Ascending aorta (tissue), 2 donors: Measurements from ENCODE around the gene TSPAN12. TPM values are rescaled to one million over a fixed set of nuclear protein-coding genes. Genes with fewer than 3 reads are reported as not detected.
"Not testable (repeated sequence)": the region's sequence is repeated elsewhere in the genome, so short reads cannot be mapped to it uniquely, and the experiment has no call there.

Experiments
- DNase-seq, 2 donors: peaks; one replicate each; pipeline ENCODE4 v3.0.0-alpha.2; 2019; ENCODE audit warnings: low spot score in 2 of 2
- H3K27ac ChIP-seq, 2 donors: fragments of 200-600 bp; sonication (generic); one replicate each; pipeline ENCODE4 v1.5.1; 2016 to 2017; ENCODE audit warnings: mild to moderate bottlenecking in 1 of 2
- H3K27me3 ChIP-seq: fragments of 200-600 bp; sonication (generic); one replicate; pipeline ENCODE4 v1.5.1; 2017
- H3K36me3 ChIP-seq, 2 donors: fragments of 200-600 bp; sonication (generic); one replicate each; pipeline ENCODE4 v1.5.1; 2016
- H3K4me1 ChIP-seq, 2 donors: fragments of 200-600 bp; sonication (generic); one replicate each; pipeline ENCODE4 v1.5.1; 2016 to 2017; ENCODE audit warnings: mild to moderate bottlenecking in 1 of 2
- H3K4me3 ChIP-seq, 2 donors: fragments of 200-600 bp; sonication (generic); one replicate each; pipeline ENCODE4 v1.5.1; 2016 to 2017; ENCODE audit warnings: mild to moderate bottlenecking in 1 of 2
- H3K9me3 ChIP-seq, 2 donors: fragments of 200-600 bp; sonication (generic); one replicate each; pipeline ENCODE4 v1.5.1; 2016
- intact Hi-C: fragments of 100-400 bp; cut with DNase I; formaldehyde crosslinking; loops from one replicate; pipeline ENCODE4 v1.15.1; 2023
- total RNA-seq: library from RNA; depleted of rRNA; stranded (reverse); fragments of >200 nt; gene quantifications from one replicate; pipeline ENCODE4 v1.1.0, GENCODE V29; 2016
- TF ChIP-seq, protein P1 (sequence below), 3 experiments: fragments of 200-600 bp in 2 of 3; fragments of 450-650 bp in 1 of 3; sonication (generic) in 2 of 3; IDR thresholded peaks; one replicate each; pipeline ENCODE4 v1.5.1; 2016 to 2019; ENCODE audit warnings: antibody characterized with exemption in 3 of 3, mild to moderate bottlenecking in 1 of 3, moderate library complexity in 1 of 3

Gene TSPAN12, protein sequence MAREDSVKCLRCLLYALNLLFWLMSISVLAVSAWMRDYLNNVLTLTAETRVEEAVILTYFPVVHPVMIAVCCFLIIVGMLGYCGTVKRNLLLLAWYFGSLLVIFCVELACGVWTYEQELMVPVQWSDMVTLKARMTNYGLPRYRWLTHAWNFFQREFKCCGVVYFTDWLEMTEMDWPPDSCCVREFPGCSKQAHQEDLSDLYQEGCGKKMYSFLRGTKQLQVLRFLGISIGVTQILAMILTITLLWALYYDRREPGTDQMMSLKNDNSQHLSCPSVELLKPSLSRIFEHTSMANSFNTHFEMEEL
- 28.9 TPM for total RNA-seq

GRCh38 chr7:120857588-120858573 is at the start of gene TSPAN12:
Gene TSPAN12, minus strand, starts transcription at chr7:120858144. Its CDS starts 1,381 bp downstream, at chr7:120856763.
- TF ChIP-seq, protein P1, sequence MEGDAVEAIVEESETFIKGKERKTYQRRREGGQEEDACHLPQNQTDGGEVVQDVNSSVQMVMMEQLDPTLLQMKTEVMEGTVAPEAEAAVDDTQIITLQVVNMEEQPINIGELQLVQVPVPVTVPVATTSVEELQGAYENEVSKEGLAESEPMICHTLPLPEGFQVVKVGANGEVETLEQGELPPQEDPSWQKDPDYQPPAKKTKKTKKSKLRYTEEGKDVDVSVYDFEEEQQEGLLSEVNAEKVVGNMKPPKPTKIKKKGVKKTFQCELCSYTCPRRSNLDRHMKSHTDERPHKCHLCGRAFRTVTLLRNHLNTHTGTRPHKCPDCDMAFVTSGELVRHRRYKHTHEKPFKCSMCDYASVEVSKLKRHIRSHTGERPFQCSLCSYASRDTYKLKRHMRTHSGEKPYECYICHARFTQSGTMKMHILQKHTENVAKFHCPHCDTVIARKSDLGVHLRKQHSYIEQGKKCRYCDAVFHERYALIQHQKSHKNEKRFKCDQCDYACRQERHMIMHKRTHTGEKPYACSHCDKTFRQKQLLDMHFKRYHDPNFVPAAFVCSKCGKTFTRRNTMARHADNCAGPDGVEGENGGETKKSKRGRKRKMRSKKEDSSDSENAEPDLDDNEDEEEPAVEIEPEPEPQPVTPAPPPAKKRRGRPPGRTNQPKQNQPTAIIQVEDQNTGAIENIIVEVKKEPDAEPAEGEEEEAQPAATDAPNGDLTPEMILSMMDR (IDR thresholded peaks at IDR 0.05) = peak; percentile 60 to 89 (median 70)
- no peaks in the 10 kb centered on the region for H3K9me3 ChIP-seq
- H3K27me3 ChIP-seq = no peaks in the 10 kb centered on the region
- intact Hi-C loops = loop anchor here (1.0 to 5.0 kb wide), 5 partner anchors 51 to 539 kb away; partner anchors contain the start of gene FAM3C
- peak; percentile 32 to 90 for DNase-seq
- H3K27ac ChIP-seq = peak within 1 kb of the TSS; percentile 90 to 96
- H3K36me3 ChIP-seq = no peaks in the 10 kb centered on the region
- peaks cover 0 to 2% of the 10 kb centered on the region in 2 donors for H3K4me1 ChIP-seq
- H3K4me3 ChIP-seq = peak within 1 kb of the TSS; percentile 66 to 67

DNA sequence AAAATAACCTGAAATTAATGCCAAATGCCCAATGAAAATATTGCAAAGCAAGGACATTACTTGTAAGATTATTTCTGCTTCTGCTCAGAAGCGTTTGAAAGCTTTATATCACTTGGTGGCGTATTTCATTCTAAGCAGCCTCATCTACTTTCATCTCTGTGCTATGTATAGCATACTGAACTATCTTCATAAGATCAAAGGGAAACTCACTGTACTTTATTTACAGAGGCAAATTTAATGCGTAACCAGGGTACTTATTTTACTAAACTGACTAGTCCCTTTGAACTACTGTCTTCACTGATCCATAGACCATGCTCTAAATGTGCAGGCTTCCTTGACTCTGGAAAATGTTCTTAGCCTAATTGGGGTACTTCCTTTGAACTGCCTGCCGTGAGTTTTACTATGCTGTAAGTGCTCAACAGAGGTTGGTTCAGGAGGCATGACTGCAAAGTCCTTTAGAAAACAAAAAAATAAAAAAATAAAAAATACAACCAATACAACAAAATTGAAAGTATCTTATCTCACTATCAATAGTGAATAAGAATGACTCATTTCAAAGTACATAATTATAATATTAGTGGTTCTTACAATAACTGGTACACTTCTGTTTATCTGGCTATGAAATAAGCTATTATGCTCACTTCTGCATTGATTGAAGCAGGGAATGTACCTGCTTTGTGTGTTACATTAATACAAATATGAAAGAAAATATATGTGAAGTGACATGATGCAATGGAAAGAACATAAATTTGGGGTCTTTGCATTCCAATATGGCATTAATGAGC is 41.0 kb upstream of the TSPAN12 start:
- no peak overlapping the region for H3K27ac ChIP-seq
- intact Hi-C loops = no loop called here

GRCh38 chr7:120895253-120895652 is 37.3 kb upstream of the TSPAN12 start:
- H3K4me3 ChIP-seq, H3K27ac ChIP-seq, H3K4me1 ChIP-seq, H3K36me3 ChIP-seq, H3K27me3 ChIP-seq, H3K9me3 ChIP-seq, DNase-seq, intact Hi-C loops: not testable (repeated sequence)

More for the DNA sequence above, 41.0 kb upstream of the TSPAN12 start:
- no peaks in the 10 kb centered on the region for H3K9me3 ChIP-seq
- H3K4me1 ChIP-seq = no peaks in the 10 kb centered on the region
- no peaks in the 10 kb centered on the region for H3K27me3 ChIP-seq
- DNase-seq = no peak
- TF ChIP-seq, protein P1 (IDR thresholded peaks at IDR 0.05) = no peak
- H3K36me3 ChIP-seq = no peaks in the 10 kb centered on the region
- no peak overlapping the region for H3K4me3 ChIP-seq

- DNase-seq, intact Hi-C loops, H3K4me3 ChIP-seq, H3K4me1 ChIP-seq, H3K36me3 ChIP-seq, H3K27ac ChIP-seq, H3K9me3 ChIP-seq, H3K27me3 ChIP-seq: not testable (repeated sequence)
These were observed 27.7 kb upstream of the TSPAN12 start for GRCh38 chr7:120885602-120886001.

DNA sequence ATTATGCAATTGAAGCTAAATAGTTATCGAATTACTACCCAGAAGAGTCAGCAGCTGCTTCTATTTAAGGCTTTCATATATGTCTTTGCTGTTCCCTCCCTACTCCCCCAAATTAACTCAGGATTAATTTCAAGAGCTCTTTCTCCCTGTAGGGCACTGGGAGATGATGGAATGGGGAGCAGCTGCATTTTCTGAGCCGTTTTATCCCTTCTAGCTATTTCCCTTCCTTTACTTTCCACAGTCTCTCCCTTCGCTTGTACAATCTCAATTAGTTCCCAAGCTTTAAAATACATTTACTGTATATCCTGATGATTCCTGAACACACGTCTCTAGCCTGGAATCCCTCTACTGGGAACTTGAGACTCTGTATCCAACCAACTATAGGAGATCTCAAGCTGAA is 19.8 kb upstream of the TSPAN12 start:
- intact Hi-C loops = no loop called here
- no peak for DNase-seq
- Histone ChIP-seq H3K27me3 (no peaks in the 10 kb centered on the region), H3K4me3 (no peak overlapping the region), H3K36me3 (no peaks in the 10 kb centered on the region), H3K27ac (no peak overlapping the region), H3K9me3 (no peaks in the 10 kb centered on the region), H3K4me1 (no peaks in the 10 kb centered on the region)
- TF ChIP-seq, protein P1 (IDR thresholded peaks at IDR 0.05) = no peak

DNA sequence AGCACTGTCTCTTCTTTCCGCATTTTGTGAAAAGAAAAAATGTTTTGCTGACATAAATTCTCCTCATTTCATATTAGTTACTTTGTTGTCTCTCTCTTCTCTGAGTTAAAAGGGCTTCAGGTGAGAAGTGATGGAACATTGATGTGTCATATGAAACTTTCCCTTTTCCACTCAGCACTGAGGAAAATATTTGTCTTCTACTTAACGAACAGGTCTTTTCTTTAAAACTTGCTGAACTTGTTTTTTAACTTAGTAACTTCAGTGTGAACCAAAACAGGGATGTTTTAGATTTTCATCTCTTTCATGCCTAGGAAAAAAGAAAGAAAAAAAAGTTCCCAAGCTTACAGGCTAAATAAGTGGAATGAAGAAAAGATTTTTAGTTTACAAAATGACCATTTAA is 19.0 kb upstream of the TSPAN12 start:
- Histone ChIP-seq H3K27ac (no peak overlapping the region), H3K36me3 (no peaks in the 10 kb centered on the region), H3K27me3 (no peaks in the 10 kb centered on the region), H3K4me1 (no peaks in the 10 kb centered on the region), H3K9me3 (no peaks in the 10 kb centered on the region), H3K4me3 (no peak overlapping the region)
- TF ChIP-seq, protein P1 (IDR thresholded peaks at IDR 0.05) = no peak
- intact Hi-C loops = no loop called here
- DNase-seq = no peak
